Superior temporal gyrus (tissue), 1 donor: ENCODE data around the gene SLC36A3.
A peak's percentile ranks its signal among the peaks of the same experiment; 100 is the strongest.
"Not testable (repeated sequence)": the region's sequence is repeated elsewhere in the genome, so short reads cannot be mapped to it uniquely, and the experiment has no call there.

Source experiments
- DNase-seq: peaks from one replicate; pipeline ENCODE4 v3.0.0-alpha.2; 2016; ENCODE audit errors: extremely low spot score

Gene SLC36A3

DNA sequence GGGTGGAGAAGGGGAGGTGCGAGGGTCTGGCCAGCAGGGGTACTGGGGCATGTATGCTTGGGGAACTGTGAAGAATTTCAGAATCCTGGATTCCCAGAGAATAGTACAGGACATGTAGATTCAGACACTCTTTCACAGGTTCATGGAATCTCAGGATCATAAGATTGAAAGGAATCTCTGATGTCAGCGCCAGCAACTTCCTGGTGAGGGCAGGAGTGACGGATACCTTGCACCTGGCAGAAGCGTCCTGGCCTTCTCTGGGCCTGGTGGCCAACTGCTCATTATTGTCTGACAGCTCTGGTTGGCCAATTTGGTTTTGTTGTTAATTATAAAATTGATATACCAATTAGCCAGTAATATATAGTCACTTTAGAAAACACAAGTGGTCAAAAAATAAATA lies 43.6 kb downstream of the SLC36A3 start:
- no peak for DNase-seq

DNA sequence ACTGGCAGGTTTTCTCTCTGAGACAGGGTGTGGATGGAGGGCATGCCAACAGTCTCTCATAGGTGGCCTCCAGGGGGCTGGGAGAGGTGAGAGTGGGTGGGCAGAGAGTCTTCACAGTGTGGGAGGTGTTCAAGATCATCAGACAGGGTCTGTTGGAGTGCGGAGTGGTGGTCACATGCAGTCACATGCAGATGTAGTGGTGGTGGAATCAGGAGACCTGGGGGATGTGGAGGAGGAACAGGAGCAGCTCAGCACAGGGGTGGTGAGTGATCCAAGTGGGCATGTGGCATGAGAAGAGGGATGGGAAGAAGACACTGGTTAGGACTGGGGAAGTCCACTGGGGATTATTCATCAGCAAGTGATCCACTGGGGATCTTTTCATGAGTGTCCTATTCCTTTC lies 44.8 kb downstream of the SLC36A3 start:
- DNase-seq = no peak

- DNase-seq = no peak
These were observed 45.4 kb downstream of the SLC36A3 start for GRCh38 chr5:151258201-151258611.

- no peak for DNase-seq
These were observed 45.8 kb downstream of the SLC36A3 start for GRCh38 chr5:151257731-151258181.

DNA sequence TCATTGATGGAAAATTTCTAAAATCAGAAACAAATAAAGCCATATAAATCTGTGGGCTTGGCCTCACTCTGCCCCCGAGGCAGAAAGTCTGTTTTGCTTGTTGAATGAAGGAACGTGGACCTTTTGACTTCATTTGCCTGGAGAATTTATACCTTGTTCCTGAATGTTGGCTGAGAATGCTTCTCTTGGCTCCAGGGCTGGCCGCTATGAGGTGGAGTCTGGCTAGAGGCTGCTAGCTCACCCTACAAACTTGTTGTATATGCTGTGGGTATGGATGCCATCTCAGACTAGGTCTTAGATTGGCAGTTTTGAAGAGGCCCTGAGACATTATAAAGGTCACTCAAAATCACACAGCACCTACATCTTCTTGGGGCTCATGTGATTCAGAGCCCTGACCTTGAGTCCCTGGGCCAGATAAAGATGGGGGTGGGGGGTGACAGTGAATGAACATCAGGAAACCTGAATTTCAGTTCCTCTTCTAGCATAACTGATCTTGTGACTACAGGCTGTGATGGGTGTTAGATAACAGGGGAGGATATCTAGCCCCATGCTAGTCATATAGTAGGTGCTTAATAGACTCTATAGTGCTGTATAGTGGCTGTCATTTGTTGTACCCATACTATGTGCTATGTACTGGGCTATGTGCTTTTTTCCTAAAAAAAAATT lies 47.8 kb downstream of the SLC36A3 start:
- no peak for DNase-seq

- not testable (repeated sequence) for DNase-seq
These were observed 48.6 kb downstream of the SLC36A3 start for GRCh38 chr5:151254990-151255389.

- no peak for DNase-seq
These were observed 49.0 kb downstream of the SLC36A3 start for GRCh38 chr5:151254556-151254955.

GRCh38 chr5:151253605-151253950 lies 50.0 kb downstream of the SLC36A3 start:
- no peak for DNase-seq

DNA sequence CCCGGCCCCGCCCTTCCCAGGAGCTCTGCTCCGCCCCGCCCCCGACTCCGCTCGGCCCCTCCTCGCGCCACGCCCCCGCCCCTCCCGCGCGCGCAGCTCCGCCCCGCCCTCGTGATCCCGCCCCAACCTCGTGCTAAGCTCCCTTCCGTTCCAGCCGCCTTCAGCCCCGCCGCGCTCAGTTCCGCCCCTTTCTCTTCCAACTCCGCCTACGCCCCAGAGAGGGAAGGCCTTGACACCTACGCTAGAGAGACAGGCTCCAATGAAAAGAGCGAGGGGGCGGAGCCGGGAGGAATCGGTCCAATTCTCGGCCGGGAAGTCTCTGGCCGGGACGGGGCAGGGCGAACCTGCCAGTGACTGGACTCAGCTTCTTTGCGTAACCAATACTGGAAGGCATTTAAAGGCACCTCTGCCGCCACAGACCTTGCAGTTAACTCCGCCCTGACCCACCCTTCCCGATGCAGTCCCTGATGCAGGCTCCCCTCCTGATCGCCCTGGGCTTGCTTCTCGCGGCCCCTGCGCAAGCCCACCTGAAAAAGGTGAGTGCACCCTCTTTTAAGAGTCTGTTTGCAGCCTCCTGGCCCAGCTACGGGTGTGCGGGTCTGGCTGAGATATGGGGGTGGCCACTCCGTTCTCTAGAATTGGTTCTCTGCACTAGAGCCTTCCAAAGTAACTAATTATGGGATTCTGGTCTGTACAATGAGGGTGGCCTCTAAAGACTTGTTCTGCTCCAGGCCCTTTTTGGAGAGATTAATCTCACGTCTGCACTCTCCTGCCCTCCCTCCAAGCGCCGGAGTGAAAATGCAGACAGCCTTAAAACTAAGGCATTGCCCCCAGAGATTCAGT lies 50.6 kb downstream of the SLC36A3 start, which contains the start of gene GM2A:
GM2A (plus strand) TSS at position 424 of the 843 bp plus-strand sequence; CDS start at position 456, 32 bp downstream.
- peak; percentile 99 for DNase-seq

- DNase-seq = no peak
These were observed 51.9 kb downstream of the SLC36A3 start for GRCh38 chr5:151251621-151252020.

- DNase-seq = no peak
These were observed 52.5 kb downstream of the SLC36A3 start for GRCh38 chr5:151251001-151251551.

DNA sequence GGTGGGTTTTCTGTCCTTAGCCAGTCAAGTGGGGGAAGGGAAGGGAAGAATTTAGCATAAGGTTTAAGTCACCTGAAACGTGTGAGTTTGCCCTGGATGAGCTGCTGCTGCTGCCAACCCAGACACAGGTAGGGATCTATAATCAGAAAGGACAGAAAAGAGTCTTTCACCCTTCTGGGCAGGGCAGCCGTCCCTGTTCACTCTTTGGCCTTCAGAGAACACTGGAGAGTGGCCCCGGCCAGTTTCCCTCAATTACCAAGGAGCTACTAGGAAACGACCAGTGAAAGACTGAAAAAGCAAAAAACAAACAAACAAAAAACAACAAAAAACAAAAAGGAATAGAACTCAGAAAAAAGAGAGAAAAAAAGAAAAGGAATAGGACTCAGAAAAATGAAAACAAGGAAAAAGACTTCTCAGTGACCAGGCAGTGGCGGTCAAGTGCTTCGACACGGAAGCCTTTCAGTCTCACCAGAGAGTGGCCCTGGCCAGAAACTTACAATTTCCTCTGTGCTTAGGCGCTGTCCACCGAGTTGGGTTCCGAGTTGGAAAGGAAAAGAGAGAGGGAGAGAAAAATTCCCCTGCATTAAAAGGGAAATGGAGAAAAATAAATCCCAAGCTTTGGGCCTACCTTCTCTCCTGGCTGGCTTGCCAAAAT lies 53.1 kb downstream of the SLC36A3 start:
- DNase-seq = no peak

GRCh38 chr5:151249281-151249680 lies 54.3 kb downstream of the SLC36A3 start:
- DNase-seq = no peak

- DNase-seq = no peak
These were observed 54.9 kb downstream of the SLC36A3 start for GRCh38 chr5:151248651-151249050.

DNA sequence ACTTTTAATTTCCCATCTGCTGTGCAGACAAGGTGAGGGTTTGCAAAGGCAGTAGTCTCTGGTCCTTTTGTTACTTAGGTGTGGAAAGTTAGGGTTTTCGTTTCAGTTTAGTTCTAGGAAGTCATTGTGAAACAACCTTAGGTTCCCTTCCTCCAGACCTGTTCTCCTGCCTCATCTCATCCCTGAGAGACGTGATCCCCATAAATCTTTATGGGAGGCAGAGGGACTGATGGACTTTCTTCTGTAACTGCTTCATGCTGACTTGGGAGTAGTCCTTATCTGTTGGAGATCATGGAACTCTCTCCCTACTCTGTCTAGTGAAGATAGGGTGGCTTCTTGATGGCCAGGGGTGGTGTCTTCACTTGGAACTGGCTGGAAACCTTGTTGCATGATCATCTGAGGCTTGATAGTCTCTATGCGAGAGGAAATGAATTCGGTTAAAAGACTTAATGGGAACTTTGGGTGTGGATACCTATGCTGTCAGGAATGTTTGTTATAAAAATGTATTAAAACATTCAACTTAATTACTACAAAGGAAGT lies 57.8 kb downstream of the SLC36A3 start:
- DNase-seq = no peak

- DNase-seq = no peak
These were observed 59.4 kb downstream of the SLC36A3 start for GRCh38 chr5:151244206-151244605.

DNA sequence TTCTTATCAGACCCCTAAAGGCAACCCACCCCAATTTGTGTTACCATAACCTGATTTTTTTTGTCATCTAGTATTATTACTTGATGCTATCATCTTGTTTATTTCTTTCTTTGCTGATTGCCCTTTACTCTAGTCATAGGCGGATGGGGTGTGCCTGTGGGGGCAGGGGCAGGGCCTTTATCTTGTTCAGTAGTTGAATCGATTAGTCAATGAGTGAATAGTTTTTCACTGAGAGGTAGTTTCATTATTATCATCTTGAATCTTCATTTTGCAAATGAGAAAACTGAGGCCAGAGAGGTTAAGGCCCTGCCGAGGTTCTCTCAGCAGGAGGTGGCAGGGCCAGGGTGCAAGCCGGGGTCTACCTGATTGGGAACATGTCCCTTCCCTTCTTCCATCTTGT lies 60.0 kb downstream of the SLC36A3 start:
- no peak for DNase-seq

DNA sequence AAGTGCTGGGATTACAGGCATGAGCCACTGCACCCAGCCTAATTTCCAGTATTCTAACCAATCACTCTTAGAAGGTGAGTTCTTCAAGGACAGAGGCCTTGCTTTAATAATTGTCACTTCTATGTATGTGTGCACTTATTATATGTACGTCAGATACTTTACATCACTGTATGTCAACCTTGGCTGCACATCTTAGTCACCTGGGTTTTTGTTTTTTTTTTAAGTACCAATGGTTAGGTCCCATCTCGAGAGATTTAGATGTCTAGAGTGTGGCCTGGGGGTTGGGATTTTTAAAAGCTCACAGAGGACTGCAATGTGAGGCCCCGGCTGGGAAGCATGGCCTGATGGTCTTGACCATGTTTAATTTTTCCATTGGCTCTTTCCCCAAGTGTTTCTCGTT lies 60.4 kb downstream of the SLC36A3 start:
- DNase-seq = no peak

DNA sequence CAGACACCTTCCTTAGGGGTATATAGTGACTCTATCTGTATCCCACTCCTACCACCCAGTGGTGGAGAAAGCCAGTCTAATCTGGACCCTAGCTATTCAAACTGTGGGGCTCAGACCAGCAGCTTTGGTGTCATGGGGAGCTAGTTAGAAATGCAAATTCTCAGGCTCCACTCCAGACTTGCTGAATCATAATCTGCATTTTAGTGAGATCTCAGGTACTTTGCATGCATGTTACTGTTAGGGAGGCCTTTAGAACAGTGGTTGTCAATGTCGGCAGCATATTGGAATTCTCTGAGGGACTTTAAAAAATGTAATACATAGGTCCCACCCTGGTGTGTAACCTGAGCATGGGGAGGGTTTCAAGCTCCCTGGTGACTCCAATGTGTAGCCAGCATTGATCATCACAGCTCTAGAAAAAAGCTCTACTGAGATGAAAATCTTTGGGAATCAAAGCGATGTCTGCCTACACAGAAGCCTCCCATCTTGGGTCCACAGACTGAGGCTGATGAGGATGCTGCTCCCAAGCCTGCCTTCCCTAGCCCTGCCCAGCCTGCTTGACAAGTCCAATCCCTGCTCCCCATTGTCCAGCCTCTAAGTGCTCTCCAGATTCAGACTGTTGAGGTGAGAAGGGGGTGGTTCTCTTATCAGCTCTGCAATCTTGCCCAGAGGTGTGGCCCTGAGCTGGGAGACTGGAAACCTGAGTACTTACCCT lies 62.5 kb downstream of the SLC36A3 start:
- DNase-seq = no peak

DNA sequence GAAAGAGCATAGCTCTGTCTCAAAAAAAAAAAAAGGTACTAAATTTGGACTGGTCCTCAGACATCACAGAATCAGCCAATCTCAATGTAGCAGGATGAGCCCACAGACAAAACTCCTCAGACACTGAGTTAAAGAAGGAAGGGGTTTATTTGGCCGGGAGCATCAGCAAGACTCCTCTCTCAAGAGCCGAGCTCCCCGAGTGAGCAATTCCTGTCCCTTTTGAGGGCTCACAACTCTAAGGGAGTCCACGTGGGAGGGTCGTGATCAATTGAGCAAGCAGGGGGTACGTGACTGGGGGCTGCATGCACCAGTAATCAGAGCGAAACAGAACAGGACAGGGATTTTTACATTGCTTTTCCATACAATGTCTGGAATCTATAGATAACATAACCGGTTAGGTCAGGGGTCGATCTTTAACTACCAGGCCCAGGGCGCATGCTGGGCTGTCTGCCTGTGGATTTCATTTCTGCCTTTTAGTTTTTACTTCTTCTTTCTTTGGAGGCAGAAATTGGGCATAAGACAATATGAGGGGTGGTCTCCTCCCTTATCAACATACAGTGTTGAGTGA lies 63.2 kb downstream of the SLC36A3 start:
- DNase-seq = not testable (repeated sequence)
